ENCODE measurements around the gene TMEM229A. TPM values are rescaled to one million over a fixed set of nuclear protein-coding genes. Genes with fewer than 3 reads are reported as not detected.

Gene TMEM229A
- total RNA-seq = not detected

DNA sequence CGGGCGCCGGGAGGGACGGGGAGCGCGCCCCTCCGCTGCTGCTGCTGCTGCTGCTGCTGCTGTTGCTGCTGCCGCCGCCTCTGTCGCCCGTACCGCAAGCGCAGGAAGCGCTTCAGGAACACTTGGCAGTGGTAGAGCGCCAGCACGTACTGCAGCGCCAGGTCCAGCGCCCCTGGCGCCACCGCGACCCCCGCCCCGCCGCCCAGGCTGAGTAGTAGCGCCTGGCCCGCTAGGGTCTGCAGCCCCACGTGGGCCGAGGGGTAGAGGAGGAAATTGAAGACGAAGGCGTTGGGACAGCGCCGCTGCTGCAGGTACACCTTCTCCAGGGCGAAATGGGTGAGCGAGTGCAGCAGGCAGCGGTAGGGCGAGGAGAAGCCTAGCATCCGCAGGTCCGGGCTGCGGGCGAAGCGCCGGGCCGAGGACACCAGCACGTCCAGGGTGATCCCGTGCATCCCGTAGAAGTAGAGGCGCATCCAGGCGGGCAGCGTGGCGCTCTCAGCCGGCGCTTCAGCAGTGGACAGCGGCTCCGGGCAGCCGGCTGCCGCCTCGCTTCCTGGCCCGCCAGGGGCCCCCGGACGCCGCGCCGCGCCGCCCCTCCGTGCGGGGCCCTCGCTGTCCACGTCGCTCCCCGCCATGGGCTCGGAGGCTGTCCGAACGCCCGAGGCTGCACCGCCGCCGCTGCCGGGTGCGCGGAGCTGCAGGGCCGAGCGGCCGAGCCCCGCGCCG, at the start of gene TMEM229A:
Gene TMEM229A, minus strand, starts transcription at position 699 of the 726 bp plus-strand sequence. Its CDS starts 64 bp downstream, at position 635.

Other genes starting within 250 kb of the TMEM229A start
- gene HYAL4, start 187.9 kb downstream of the TMEM229A start, total RNA-seq = not detected
- not detected for gene SPAM1, start 107.8 kb downstream of the TMEM229A start, total RNA-seq

Measured in melanocyte of skin (primary cell).